GM23338 (cell line): Measurements from ENCODE around the gene CELA2B. TPM values are rescaled to one million over a fixed set of nuclear protein-coding genes. Genes with fewer than 3 reads are reported as not detected.

Source experiments
- ATAC-seq: fragments of 200-7000 bp; cut with Tn5 transposase; 3 replicates; pipeline ENCODE4 v1.9.1; 2020
- DNase-seq: peaks from one replicate; pipeline ENCODE4 v3.0.0-alpha.2; 2015; ENCODE audit warnings: low spot score
- H2AFZ ChIP-seq: fragments of 200-600 bp; sonication (generic); 2 replicates; pipeline ENCODE4 v1.8.0; 2016; ENCODE audit warnings: antibody characterized with exemption, mild to moderate bottlenecking, moderate library complexity
- H3F3A ChIP-seq: fragments of 200-600 bp; sonication (generic); replicated peaks from 2 replicates; pipeline ENCODE4 v1.8.0; 2017; ENCODE audit warnings: antibody characterized with exemption, mixed run types, low read depth
- H3K27ac ChIP-seq: fragments of 200-600 bp; sonication (generic); 2 replicates; pipeline ENCODE4 v1.6.1; 2016; ENCODE audit warnings: low read depth
- H3K27me3 ChIP-seq: fragments of 200-600 bp; sonication (generic); 2 replicates; pipeline ENCODE4 v1.8.0; 2016; ENCODE audit warnings: mild to moderate bottlenecking, mixed run types, moderate library complexity; ENCODE audit not compliant: insufficient read depth
- H3K36me3 ChIP-seq: fragments of 200-600 bp; sonication (generic); 2 replicates; pipeline ENCODE4 v1.8.0; 2016; ENCODE audit warnings: mild to moderate bottlenecking; ENCODE audit not compliant: insufficient read depth
- H3K4me1 ChIP-seq: fragments of 200-600 bp; sonication (generic); 2 replicates; pipeline ENCODE4 v1.8.0; 2016; ENCODE audit warnings: mild to moderate bottlenecking, moderate library complexity; ENCODE audit not compliant: insufficient read depth
- H3K4me2 ChIP-seq: fragments of 200-600 bp; sonication (generic); 2 replicates; pipeline ENCODE4 v1.7.1; 2017; ENCODE audit warnings: mixed run types
- H3K4me3 ChIP-seq: fragments of 200-600 bp; sonication (generic); 2 replicates; pipeline ENCODE4 v1.6.1; 2016; ENCODE audit warnings: mixed run types
- H3K79me2 ChIP-seq: fragments of 200-600 bp; sonication (generic); replicated peaks from 2 replicates; pipeline ENCODE4 v1.8.0; 2017; ENCODE audit warnings: mild to moderate bottlenecking; ENCODE audit not compliant: insufficient read depth
- H3K9me2 ChIP-seq: fragments of 200-600 bp; sonication (generic); 2 replicates; pipeline ENCODE4 v1.8.0; 2017; ENCODE audit not compliant: insufficient read depth
- H4K20me1 ChIP-seq: fragments of 200-600 bp; sonication (generic); replicated peaks from 2 replicates; pipeline ENCODE4 v1.8.0; 2017; ENCODE audit warnings: mild to moderate bottlenecking; ENCODE audit not compliant: insufficient read depth
- H3K27ac Mint-ChIP-seq: 2 replicates; pipeline ENCODE4 v1.8.0; 2020; ENCODE audit warnings: inconsistent platforms, mild to moderate bottlenecking, moderate library complexity, mixed read lengths
- H3K27me3 Mint-ChIP-seq: 3 replicates; pipeline ENCODE4 v1.8.0; 2022; ENCODE audit warnings: low read depth, mild to moderate bottlenecking, moderate library complexity, mixed read lengths, inconsistent platforms; ENCODE audit not compliant: insufficient read depth, poor library complexity
- H3K36me3 Mint-ChIP-seq: 3 replicates; pipeline ENCODE4 v1.8.0; 2021; ENCODE audit warnings: low read depth, mild to moderate bottlenecking, inconsistent platforms, moderate library complexity, mixed read lengths
- H3K4me1 Mint-ChIP-seq: 3 replicates; pipeline ENCODE4 v1.8.0; 2020; ENCODE audit warnings: mild to moderate bottlenecking, inconsistent platforms, mixed read lengths
- H3K4me3 Mint-ChIP-seq: 3 replicates; pipeline ENCODE4 v1.8.0; 2021; ENCODE audit warnings: moderate library complexity, mild to moderate bottlenecking, inconsistent platforms, mixed read lengths
- H3K9me3 Mint-ChIP-seq: 3 replicates; pipeline ENCODE4 v1.8.0; 2020; ENCODE audit warnings: moderate library complexity, mild to moderate bottlenecking, inconsistent platforms, mixed read lengths
- CREB1 ChIP-seq: fragments of 250-450 bp; sonication (Bioruptor Pico); IDR thresholded peaks from 2 replicates; pipeline ENCODE4 v1.5.0; 2020; ENCODE audit warnings: low read depth, mild to moderate bottlenecking, moderate library complexity
- CTCF ChIP-seq, 2 experiments: fragments of 200-600 bp in 1 of 2; sonication (generic) in 1 of 2; conservative IDR thresholded peaks; 2 replicates each; pipeline versions ENCODE4 v1.5.1 to v1.6.1; 2016 to 2017; ENCODE audit warnings: antibody characterized with exemption in 2 of 2, low read depth in 2 of 2, mild to moderate bottlenecking in 2 of 2, moderate library complexity in 1 of 2
- ETS1 ChIP-seq: IDR thresholded peaks from 2 replicates; pipeline ENCODE4 v1.6.1; 2016; ENCODE audit warnings: antibody characterized with exemption
- EZH2 ChIP-seq: fragments of 200-600 bp; sonication (generic); IDR thresholded peaks from one replicate; pipeline ENCODE4 v1.8.0; 2017; ENCODE audit warnings: antibody characterized with exemption, mild to moderate bottlenecking, low read depth; ENCODE audit not compliant: unreplicated experiment
- EZH2phosphoT487 ChIP-seq: fragments of 200-600 bp; sonication (generic); IDR thresholded peaks from one replicate; pipeline ENCODE4 v1.8.1; 2018; ENCODE audit warnings: antibody characterized with exemption; ENCODE audit not compliant: unreplicated experiment
- JUNB ChIP-seq: IDR thresholded peaks from one replicate; pipeline ENCODE4 v1.6.1; 2016; ENCODE audit warnings: antibody characterized with exemption; ENCODE audit not compliant: unreplicated experiment
- POLR2AphosphoS5 ChIP-seq: IDR thresholded peaks from 2 replicates; pipeline ENCODE4 v1.6.1; 2016; ENCODE audit warnings: antibody characterized with exemption, low read depth
- REST ChIP-seq: IDR thresholded peaks from one replicate; pipeline ENCODE4 v1.6.1; 2018; ENCODE audit warnings: antibody characterized with exemption; ENCODE audit not compliant: unreplicated experiment
- STAT1 ChIP-seq: IDR thresholded peaks from one replicate; pipeline ENCODE4 v1.6.1; 2016; ENCODE audit warnings: antibody characterized with exemption; ENCODE audit not compliant: unreplicated experiment
- ZNF114 ChIP-seq: fragments of 250-450 bp; sonication (Bioruptor Pico); IDR thresholded peaks from 2 replicates; pipeline ENCODE4 v1.5.0; 2020; ENCODE audit warnings: mild to moderate bottlenecking, moderate library complexity
- ZNF331 ChIP-seq: fragments of 250-450 bp; sonication (Bioruptor Pico); IDR thresholded peaks from 2 replicates; pipeline ENCODE4 v1.5.0; 2020; ENCODE audit warnings: low read depth, mild to moderate bottlenecking, moderate library complexity
- polyA plus RNA-seq: library from polyadenylated mRNA; unstranded; fragments of >200 nt; fragmentation: Nextera tagmentation; extraction: Ambion mirVana; gene quantifications from 2 replicates; pipeline ENCODE4 v1.2.1, GENCODE V29; 2016
- total RNA-seq: library from RNA; depleted of rRNA; stranded (reverse); fragments of >200 nt; shearing (Covaris generic); gene quantifications from 2 replicates; pipeline ENCODE4 v1.2.3, GENCODE V29; 2014

The CELA2B gene
- total and polyA plus RNA-seq, 2 experiments from 2014 or later: not detected

GRCh38 chr1:15454256-15454655, 21.6 kb upstream of the CELA2B start (continued):
- TF ChIP-seq REST (no peak), STAT1 (no peak), CREB1 (CRISPR knock-in tag) (no peak), EZH2phosphoT487 (no peak), ETS1 (no peak), JUNB (no peak), EZH2 (no peak), POLR2AphosphoS5 (no peak), ZNF331 (no peak)

- H3K9me3 Mint-ChIP-seq: peaks cover under 1% of the 10 kb centered on the region; the same call in 2 of the 3 replicates
- no peak for DNase-seq
- H4K20me1 ChIP-seq: no peaks in the 10 kb centered on the region
- H3K27me3 Mint-ChIP-seq: peaks cover 2% of the 10 kb centered on the region
- H3K4me3 ChIP-seq: no peak overlapping the region
- H3K4me1 Mint-ChIP-seq: peaks cover 6% of the 10 kb centered on the region; the same call in 1 of the 3 replicates
- H3K36me3 Mint-ChIP-seq: no peaks in the 10 kb centered on the region; the same call in 2 of the 3 replicates
- H3K4me1 ChIP-seq: no peaks in the 10 kb centered on the region
- H3K4me2 ChIP-seq: no peak overlapping the region
- H3K27me3 ChIP-seq: no peaks in the 10 kb centered on the region
- H3K79me2 ChIP-seq: no peaks in the 10 kb centered on the region
- H3K27ac ChIP-seq: no peak overlapping the region
- no peaks in the 10 kb centered on the region for H3K36me3 ChIP-seq
- H3K4me3 Mint-ChIP-seq: no peak overlapping the region
- ATAC-seq: no peak; the same call in 2 of the 3 replicates
- no peaks in the 10 kb centered on the region for H3F3A ChIP-seq
- no peak overlapping the region for H2AFZ ChIP-seq
- no peaks in the 10 kb centered on the region for H3K9me2 ChIP-seq
- H3K27ac Mint-ChIP-seq: no peak overlapping the region
- TF ChIP-seq ZNF331: no peak
- no peak for TF ChIP-seq REST
- TF ChIP-seq EZH2: no peak
- no peak for TF ChIP-seq POLR2AphosphoS5
- no peak for TF ChIP-seq ETS1
- no peak for TF ChIP-seq CTCF (conservative IDR thresholded peaks at IDR 0.05; ENCODE audit: low read depth in 2 of 2)
- no peak for TF ChIP-seq ZNF114 (CRISPR knock-in tag)
Measured at GRCh38 chr1:15455522-15455921, 20.4 kb upstream of the CELA2B start.
